Neuron (in vitro differentiated cells): ENCODE results near the gene NCF4.
A peak's percentile ranks its signal among the peaks of the same experiment; 100 is the strongest.

Experiments used
- H2AFZ ChIP-seq: one replicate; pipeline ENCODE4 v1.6.1; 2013; ENCODE audit warnings: low read depth, mild to moderate bottlenecking, inconsistent platforms, low read length, moderate library complexity
- H3K27me3 ChIP-seq: one replicate; pipeline ENCODE4 v1.6.1; 2013; ENCODE audit warnings: low read length; ENCODE audit not compliant: insufficient read depth
- H3K36me3 ChIP-seq: one replicate; pipeline ENCODE4 v1.6.1; 2013; ENCODE audit warnings: low read length; ENCODE audit not compliant: insufficient read depth
- H3K4me1 ChIP-seq: one replicate; pipeline ENCODE4 v1.6.1; 2013; ENCODE audit warnings: low read length; ENCODE audit not compliant: insufficient read depth
- H3K4me3 ChIP-seq: 2 replicates; pipeline ENCODE4 v1.5.1; 2013; ENCODE audit warnings: mild to moderate bottlenecking, low read length, moderate library complexity
- H3K9me3 ChIP-seq: one replicate; pipeline ENCODE4 v1.6.1; 2013; ENCODE audit warnings: low read length

Gene NCF4

DNA sequence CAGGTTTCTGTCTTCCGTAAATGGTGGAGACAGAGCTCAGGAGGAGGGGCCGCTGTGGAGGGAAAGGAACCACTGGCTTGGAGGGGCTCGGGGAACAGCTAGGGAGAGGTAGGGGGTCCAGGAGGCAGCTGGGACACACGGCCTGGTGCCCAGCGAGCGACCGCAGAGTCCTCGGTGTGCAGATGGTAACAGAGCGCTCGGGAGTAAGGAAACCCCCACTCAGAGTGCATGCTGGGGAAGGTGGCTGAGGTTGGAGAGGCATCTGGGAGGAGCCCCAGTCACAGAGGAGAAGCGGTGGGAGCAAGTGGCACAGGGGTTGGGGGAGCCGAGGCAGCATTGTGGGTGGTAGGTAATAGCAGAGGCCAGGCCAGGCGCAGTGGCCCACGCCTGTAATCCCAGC is 10.8 kb upstream of the NCF4 start:
- H2AFZ ChIP-seq, result no peak overlapping the region
- H3K4me3 ChIP-seq, result no peak overlapping the region
- H3K4me1 ChIP-seq, result no peaks in the 10 kb centered on the region
- H3K9me3 ChIP-seq, result peaks cover 2% of the 10 kb centered on the region
- no peaks in the 10 kb centered on the region for H3K36me3 ChIP-seq
- peaks cover 9% of the 10 kb centered on the region for H3K27me3 ChIP-seq

GRCh38 chr22:36850682-36851081 is 10.1 kb upstream of the NCF4 start:
- H3K27me3 ChIP-seq, result peaks cover 9% of the 10 kb centered on the region
- H3K9me3 ChIP-seq, result peaks cover 2% of the 10 kb centered on the region
- H3K36me3 ChIP-seq, result no peaks in the 10 kb centered on the region
- H2AFZ ChIP-seq, result no peak overlapping the region
- H3K4me1 ChIP-seq, result no peaks in the 10 kb centered on the region
- H3K4me3 ChIP-seq, result no peak overlapping the region

DNA sequence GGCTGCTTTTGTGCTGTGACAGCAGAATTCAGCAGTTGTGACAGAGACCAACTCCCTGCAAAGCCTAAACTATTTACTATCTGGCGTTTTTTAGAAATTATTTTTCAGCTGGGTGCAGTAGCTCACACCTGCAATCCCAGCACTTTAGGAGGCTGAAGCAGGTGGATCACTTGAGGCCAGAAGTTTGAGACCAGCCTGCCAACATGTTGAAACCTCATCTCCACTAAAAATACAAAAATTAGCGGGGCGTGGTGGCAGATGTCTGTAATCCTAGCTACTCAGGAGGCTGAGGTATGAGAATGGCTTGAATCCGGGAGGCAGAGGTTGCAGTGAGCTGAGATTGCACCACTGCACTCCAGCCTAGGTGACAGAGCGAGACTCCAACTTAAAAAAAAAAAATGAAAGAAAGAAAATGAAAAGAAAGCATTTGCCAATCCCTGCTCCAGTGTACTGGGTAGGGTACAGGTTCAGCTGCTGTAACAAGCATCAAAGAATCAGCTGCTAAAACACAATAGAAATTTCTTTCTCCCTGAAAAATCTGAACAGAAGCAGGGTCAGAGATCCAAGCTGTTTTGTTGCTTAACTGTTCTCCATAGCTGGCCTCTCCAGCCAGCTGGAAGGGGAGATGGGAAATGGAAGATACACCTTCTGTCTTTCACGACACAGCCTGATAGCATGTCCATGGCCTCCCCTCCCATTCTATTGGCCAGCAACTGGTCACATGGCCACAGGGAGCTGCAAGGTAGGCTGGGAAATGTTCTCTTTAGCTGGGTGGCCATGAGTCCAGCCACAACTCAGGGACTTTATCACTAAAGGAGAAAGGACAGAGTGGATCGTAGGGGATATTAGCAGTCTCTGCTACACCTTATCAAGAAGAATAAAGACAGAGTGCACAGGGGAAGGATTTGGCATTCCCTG is 8.5 kb upstream of the NCF4 start:
- Histone ChIP-seq H3K4me1 (no peaks in the 10 kb centered on the region), H2AFZ (no peak overlapping the region), H3K27me3 (peaks cover 4% of the 10 kb centered on the region), H3K9me3 (peaks cover 2% of the 10 kb centered on the region), H3K36me3 (no peaks in the 10 kb centered on the region), H3K4me3 (no peak overlapping the region)

GRCh38 chr22:36853407-36854099 is 7.3 kb upstream of the NCF4 start:
- peak overlapping the region; percentile 20 for H2AFZ ChIP-seq
- H3K9me3 ChIP-seq, result peaks cover 2% of the 10 kb centered on the region
- no peak overlapping the region for H3K4me3 ChIP-seq
- H3K27me3 ChIP-seq, result peaks cover 10% of the 10 kb centered on the region
- no peaks in the 10 kb centered on the region for H3K4me1 ChIP-seq
- H3K36me3 ChIP-seq, result no peaks in the 10 kb centered on the region

GRCh38 chr22:36855478-36855877 is 5.3 kb upstream of the NCF4 start:
- Histone ChIP-seq H3K4me1 (no peaks in the 10 kb centered on the region), H3K36me3 (no peaks in the 10 kb centered on the region), H3K9me3 (peaks cover 2% of the 10 kb centered on the region), H2AFZ (no peak overlapping the region), H3K27me3 (peaks cover 13% of the 10 kb centered on the region), H3K4me3 (no peak overlapping the region)

- Histone ChIP-seq H3K4me3 (no peak overlapping the region), H3K9me3 (peaks cover 2% of the 10 kb centered on the region), H3K4me1 (no peaks in the 10 kb centered on the region), H3K36me3 (no peaks in the 10 kb centered on the region), H2AFZ (no peak overlapping the region), H3K27me3 (peaks cover 13% of the 10 kb centered on the region)
Observed at GRCh38 chr22:36856121-36856791, 4.5 kb upstream of the NCF4 start.

DNA sequence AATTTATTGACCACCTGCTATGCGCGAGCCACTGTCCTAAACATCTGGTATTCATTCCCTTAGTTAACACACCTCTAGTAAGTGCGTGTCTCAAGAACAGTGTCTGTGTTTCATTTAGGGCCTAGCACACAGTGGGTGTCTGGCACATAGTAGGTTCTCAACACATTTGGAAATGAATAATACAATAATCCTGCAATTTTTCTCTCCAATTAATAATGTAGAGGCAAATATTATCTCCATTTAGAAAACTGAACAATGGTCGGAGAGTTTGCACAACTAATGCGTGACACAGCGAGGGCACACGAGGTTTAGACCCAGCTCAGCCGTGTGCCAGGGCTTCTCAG is 4.0 kb upstream of the NCF4 start:
- Histone ChIP-seq H3K4me3 (no peak overlapping the region), H3K9me3 (peaks cover 2% of the 10 kb centered on the region), H3K36me3 (no peaks in the 10 kb centered on the region)

GRCh38 chr22:36858156-36858555 is 2.6 kb upstream of the NCF4 start:
- Histone ChIP-seq H3K4me3 (no peak overlapping the region), H3K36me3 (no peaks in the 10 kb centered on the region), H3K4me1 (no peaks in the 10 kb centered on the region), H3K9me3 (no peaks in the 10 kb centered on the region), H3K27me3 (peaks cover 13% of the 10 kb centered on the region), H2AFZ (no peak overlapping the region)

More for the DNA sequence above, 4.0 kb upstream of the NCF4 start:
- Histone ChIP-seq H2AFZ (no peak overlapping the region), H3K4me1 (no peaks in the 10 kb centered on the region), H3K27me3 (peaks cover 13% of the 10 kb centered on the region)

GRCh38 chr22:36858966-36859365 is 1.8 kb upstream of the NCF4 start:
- no peaks in the 10 kb centered on the region for H3K4me1 ChIP-seq
- H3K36me3 ChIP-seq, result no peaks in the 10 kb centered on the region
- no peak overlapping the region for H3K4me3 ChIP-seq
- no peak overlapping the region for H2AFZ ChIP-seq
- no peaks in the 10 kb centered on the region for H3K9me3 ChIP-seq
- peaks cover 13% of the 10 kb centered on the region for H3K27me3 ChIP-seq

- H2AFZ ChIP-seq, result no peak overlapping the region
- H3K36me3 ChIP-seq, result no peaks in the 10 kb centered on the region
- no peak overlapping the region for H3K4me3 ChIP-seq
- H3K4me1 ChIP-seq, result no peaks in the 10 kb centered on the region
- H3K9me3 ChIP-seq, result no peaks in the 10 kb centered on the region
- peaks cover 13% of the 10 kb centered on the region for H3K27me3 ChIP-seq
Observed at GRCh38 chr22:36860017-36860416, 789 bp upstream of the NCF4 start.

DNA sequence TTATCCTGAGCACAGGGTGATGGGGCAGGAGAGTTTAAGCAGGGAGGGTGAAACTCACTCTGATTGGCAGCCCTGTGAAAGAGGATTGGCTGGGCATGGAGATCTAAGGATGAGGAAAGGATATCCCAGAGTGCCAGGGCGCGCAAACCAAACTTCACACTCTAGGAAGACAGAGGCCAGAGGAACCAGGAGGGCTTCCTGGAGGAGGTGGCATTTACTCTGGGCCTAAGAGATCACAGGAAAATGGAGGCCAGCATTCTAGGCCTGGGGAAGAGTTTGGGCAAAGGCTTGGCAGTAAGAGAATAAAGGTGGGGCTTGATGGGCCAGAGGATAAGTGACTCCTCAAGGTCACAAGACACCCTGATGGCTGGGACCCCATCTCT is 377 bp upstream of the NCF4 start:
- Histone ChIP-seq H3K36me3 (no peaks in the 10 kb centered on the region), H2AFZ (no peak overlapping the region), H3K4me1 (no peaks in the 10 kb centered on the region), H3K9me3 (no peaks in the 10 kb centered on the region), H3K27me3 (peaks cover 13% of the 10 kb centered on the region), H3K4me3 (no peak overlapping the region)

DNA sequence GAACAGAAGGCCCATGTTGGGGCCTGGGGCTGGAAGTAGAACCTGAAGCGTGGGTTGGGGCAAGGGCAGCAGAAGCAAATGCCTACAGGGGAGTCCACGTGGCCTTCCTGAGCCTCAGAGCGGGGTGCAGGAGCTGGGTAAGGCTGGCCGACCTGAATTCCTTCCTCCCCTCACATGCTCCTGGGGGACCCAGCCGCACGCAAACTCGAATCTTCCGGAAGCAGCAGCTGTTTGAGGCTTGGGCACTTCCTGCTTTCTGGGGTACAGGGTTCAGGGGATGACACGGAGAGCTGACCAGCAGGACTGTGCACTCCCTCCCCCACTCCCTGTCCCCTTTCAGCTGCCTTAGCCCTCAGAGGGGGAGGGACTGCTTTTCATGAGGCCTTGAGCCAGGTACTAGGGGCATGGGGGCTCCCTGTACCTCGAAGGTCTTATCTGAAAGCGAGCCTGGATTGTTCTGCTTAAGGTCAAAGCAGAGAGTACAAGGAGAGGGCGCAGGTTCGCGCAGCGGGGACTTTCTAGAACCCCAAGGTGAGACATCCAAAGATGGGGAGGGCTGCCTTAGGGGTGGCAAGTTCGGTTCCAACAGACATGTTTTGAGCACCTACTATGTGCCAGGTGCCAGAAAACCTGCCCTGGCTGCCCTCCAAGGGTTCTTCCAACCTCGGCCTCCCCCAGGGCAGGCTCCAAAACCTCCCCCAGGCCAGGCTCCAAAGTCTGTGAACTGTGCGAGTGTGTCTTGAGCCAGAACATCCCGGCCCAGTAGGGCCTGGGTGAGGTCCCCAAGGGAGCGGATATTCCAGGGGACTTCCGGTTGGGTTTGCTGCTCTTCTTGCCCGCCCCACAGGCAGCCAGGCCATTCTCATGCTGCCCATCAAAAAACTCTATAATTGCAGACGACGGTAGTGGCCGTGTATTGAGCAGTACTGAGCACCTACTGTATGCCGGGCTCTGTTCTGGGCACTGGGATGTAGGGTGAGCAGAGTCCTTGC is 1.7 kb downstream of the NCF4 start:
- no peaks in the 10 kb centered on the region for H3K4me1 ChIP-seq
- H3K4me3 ChIP-seq, result no peak overlapping the region
- H3K27me3 ChIP-seq, result peaks cover 12% of the 10 kb centered on the region
- H3K9me3 ChIP-seq, result no peaks in the 10 kb centered on the region
- H3K36me3 ChIP-seq, result no peaks in the 10 kb centered on the region
- no peak overlapping the region for H2AFZ ChIP-seq
